ENCODE data around the gene RASSF10.

Gene RASSF10

DNA sequence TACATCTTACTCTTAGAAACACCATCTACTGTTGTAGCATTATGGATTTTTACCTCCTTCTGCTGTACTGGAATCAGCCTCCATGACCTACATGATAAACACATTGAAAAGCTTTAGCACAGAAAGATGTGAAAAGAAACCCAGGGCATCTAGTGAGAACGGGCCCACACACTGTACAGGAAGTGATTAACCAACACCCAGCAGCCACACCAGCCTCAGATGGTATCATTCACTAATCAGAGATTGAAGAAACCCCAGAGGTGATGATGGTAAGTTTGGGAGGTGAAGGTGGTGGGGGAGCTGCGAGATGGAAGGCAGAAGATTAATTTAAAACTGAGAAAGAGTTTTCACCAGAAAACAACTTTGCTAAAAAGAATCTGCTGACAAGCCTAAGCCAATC is 46.1 kb downstream of the RASSF10 start:
- DNase-seq (ENCODE audit: low read depth in 2 of 2) = no peak

DNA sequence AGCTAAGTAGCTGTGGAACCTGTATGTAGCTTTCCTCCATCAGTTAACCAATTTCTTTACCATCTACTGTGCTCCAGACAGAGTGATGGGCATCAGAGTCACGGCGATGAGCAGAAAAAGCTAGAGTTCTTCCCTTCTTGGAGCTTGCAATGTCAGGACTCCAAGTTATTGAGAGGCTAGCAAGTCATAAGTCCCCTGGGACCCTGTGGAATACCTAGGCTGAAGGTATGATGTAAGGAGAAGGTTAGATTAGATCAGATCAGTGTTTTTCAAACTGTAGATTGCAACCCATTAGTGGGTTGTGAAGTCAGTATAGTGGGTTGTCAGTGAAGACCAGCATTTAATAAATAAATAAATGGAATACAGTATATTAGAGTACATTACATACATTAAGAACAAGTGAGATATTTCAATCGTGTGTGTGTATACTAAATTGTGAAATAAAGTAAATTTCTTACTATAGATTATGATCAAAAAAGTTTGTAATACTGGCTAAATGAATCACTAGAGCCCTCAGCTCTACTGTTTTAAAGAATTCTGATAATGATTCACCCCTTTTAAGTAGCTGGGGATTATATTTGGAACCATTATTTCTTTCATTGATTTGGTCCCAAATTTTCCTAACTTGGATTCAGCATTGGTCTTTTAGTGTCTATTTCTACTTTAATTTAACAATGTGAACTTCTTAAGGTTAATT is 52.3 kb downstream of the RASSF10 start:
- no peak for DNase-seq (ENCODE audit: low read depth in 2 of 2)
